K562 (cell line): Measurements from ENCODE around the gene CXCL17. TPM values are rescaled to one million over a fixed set of nuclear protein-coding genes. Genes with fewer than 3 reads are reported as not detected.

Source experiments
- ATAC-seq: fragments of 200-7000 bp; cut with Tn5 transposase; 3 replicates; pipeline ENCODE4 v1.9.1; 2020; ENCODE audit warnings: moderate library complexity
- BruUV-seq: library from RNA; stranded (reverse); fragments of 400-500 nt; replicated peaks from 2 replicates; lab custom pipeline; 2021; lab: Mats Ljungman, UMichigan
- CTCF ChIA-PET: fragments of 300-600 bp; formaldehyde crosslinking; extraction: SDS; loops from one replicate; lab custom pipeline; 2021; ENCODE audit warnings: low intra/inter-chr PET ratio; lab: Yijun Ruan, JAX
- POLR2A ChIA-PET: fragments of 300-600, 350-650 bp; sonication (Branson Sonifier 250); formaldehyde crosslinking; extraction: SDS; loops from one replicate; lab custom pipeline; 2021; ENCODE audit warnings: antibody characterized with exemption, inconsistent platforms; lab: Yijun Ruan, JAX
- DNase-seq, 4 experiments: peaks; one replicate each; pipeline versions ENCODE4 v3.0.0 to v3.0.0-alpha.2; 2011 to 2018; ENCODE audit warnings: low spot score in 3 of 4, mixed read lengths in 3 of 4; ENCODE audit errors: extremely low read depth in 1 of 4
- FAIRE-seq: peaks from 2 replicates; lab custom pipeline; 2011; peaks lifted over from hg19 to GRCh38; lab: Jason Lieb, UNC
- H2AFZ ChIP-seq: 2 replicates; pipeline ENCODE4 v1.6.0; 2011; ENCODE audit warnings: low read depth, low read length, control low read depth, inconsistent platforms
- H3K27ac ChIP-seq: fragments of 200-600 bp; 3 replicates; pipeline ENCODE4 v1.8.0; 2011; ENCODE audit warnings: low read depth, mild to moderate bottlenecking, control low read depth, inconsistent platforms, low read length, moderate library complexity, mixed read lengths; ENCODE audit errors: extremely low read depth
- H3K27me3 ChIP-seq, 2 experiments: fragments of 300-600 bp in 1 of 2; 2 replicates in 1 of 2; 3 replicates in 1 of 2; pipeline versions ENCODE4 v1.6.0 to v1.8.0; 2011; ENCODE audit warnings: inconsistent platforms in 2 of 2, low read length in 2 of 2, mild to moderate bottlenecking in 1 of 2, mixed read lengths in 1 of 2, moderate library complexity in 1 of 2; ENCODE audit not compliant: control insufficient read depth in 2 of 2, insufficient read depth in 2 of 2
- H3K36me3 ChIP-seq: fragments of 300-600 bp; 3 replicates; pipeline ENCODE4 v1.8.0; 2011; ENCODE audit warnings: mild to moderate bottlenecking, low read length, inconsistent platforms; ENCODE audit not compliant: control insufficient read depth, insufficient read depth
- H3K4me1 ChIP-seq, 2 experiments: fragments of 200-600 bp in 1 of 2; replicated peaks in 1 of 2; 2 replicates in 1 of 2; 3 replicates in 1 of 2; pipeline versions ENCODE4 v1.5.1 to v1.8.0; 2011; ENCODE audit warnings: inconsistent platforms in 2 of 2, low read length in 2 of 2, mild to moderate bottlenecking in 1 of 2, mixed read lengths in 1 of 2, moderate library complexity in 1 of 2; ENCODE audit not compliant: control insufficient read depth in 2 of 2, insufficient read depth in 2 of 2
- H3K4me2 ChIP-seq: 2 replicates; pipeline ENCODE4 v1.6.1; 2011; ENCODE audit warnings: low read length, control low read depth, inconsistent platforms, mixed read lengths; ENCODE audit not compliant: insufficient read depth
- H3K4me3 ChIP-seq: fragments of 200-600 bp; sonication (generic), shearing (Covaris generic); 2 replicates; pipeline ENCODE4 v1.5.1; 2016; ENCODE audit warnings: control low read depth, inconsistent platforms
- H3K79me2 ChIP-seq: fragments of 200-600 bp; 3 replicates; pipeline ENCODE4 v1.8.0; 2011; ENCODE audit warnings: low read length, inconsistent platforms; ENCODE audit not compliant: control insufficient read depth, insufficient read depth
- H3K9ac ChIP-seq, 2 experiments: 2 replicates each; pipeline versions ENCODE4 v1.6.0 to v1.6.1; 2011; ENCODE audit warnings: low read depth in 2 of 2, low read length in 2 of 2, control low read depth in 1 of 2, inconsistent platforms in 1 of 2, mild to moderate bottlenecking in 1 of 2, mixed read lengths in 1 of 2; ENCODE audit not compliant: insufficient read depth in 1 of 2
- H3K9me1 ChIP-seq: one replicate; pipeline ENCODE4 v1.6.0; 2011; ENCODE audit warnings: inconsistent platforms, mild to moderate bottlenecking, low read length, moderate library complexity; ENCODE audit not compliant: control insufficient read depth, insufficient read depth
- H3K9me3 ChIP-seq: replicated peaks from 2 replicates; pipeline ENCODE4 v1.5.1; 2011; ENCODE audit warnings: low read depth, low read length, inconsistent platforms; ENCODE audit not compliant: control insufficient read depth, insufficient read depth
- H4K20me1 ChIP-seq: replicated peaks from 2 replicates; pipeline ENCODE4 v1.6.1; 2011; ENCODE audit warnings: low read length, inconsistent platforms, mixed read lengths; ENCODE audit not compliant: control insufficient read depth, insufficient read depth
- CHD2 ChIP-seq: IDR thresholded peaks from 2 replicates; pipeline ENCODE4 v1.6.1; 2011; ENCODE audit warnings: low read depth, low read length
- FOSL1 ChIP-seq: fragments of 200-800 bp; sonication (Bioruptor generic); conservative IDR thresholded peaks from 2 replicates; pipeline ENCODE4 v1.6.1; 2016; ENCODE audit warnings: missing genetic modification characterization, missing compliant biosample characterization
- GATAD2B ChIP-seq: fragments of 450-650 bp; IDR thresholded peaks from 2 replicates; pipeline ENCODE4 v1.6.1; 2017; ENCODE audit warnings: mild to moderate bottlenecking, borderline replicate concordance
- KHSRP ChIP-seq: fragments of 450-650 bp; IDR thresholded peaks from 2 replicates; pipeline ENCODE4 v1.6.1; 2017
- NR3C1 ChIP-seq: sonication (generic); formaldehyde crosslinking; IDR thresholded peaks from 2 replicates; pipeline ENCODE4 v1.8.1; 2022; ENCODE audit warnings: missing genetic modification reagents
- ZNF140 ChIP-seq: fragments of 250-450 bp; sonication (Bioruptor Pico); IDR thresholded peaks from 2 replicates; pipeline ENCODE4 v1.8.0; 2021; ENCODE audit warnings: moderate library complexity, mild to moderate bottlenecking, inconsistent platforms
- ZNF699 ChIP-seq: fragments of 250-450 bp; sonication (Bioruptor Pico); IDR thresholded peaks from 2 replicates; pipeline ENCODE4 v1.8.0; 2021; ENCODE audit warnings: mild to moderate bottlenecking, moderate library complexity; ENCODE audit not compliant: insufficient replicate concordance
- WGBS: fragments of 100-300 bp; shearing (Covaris generic); methylation state at CpG from one replicate; pipeline ENCODE4 v1.1.6; 2016; ENCODE audit warnings: low coverage, mixed read lengths; ENCODE audit not compliant: insufficient coverage; ENCODE audit errors: missing lambda C conversion rate; 5-methylcytosine and 5-hydroxymethylcytosine counted together
- in situ Hi-C: fragments of 300-500 bp; cut with MboI; formaldehyde crosslinking; loops from 4 replicates; pipeline ENCODE4 v1.15.0; 2018; ENCODE audit warnings: inconsistent platforms, mixed read lengths
- intact Hi-C: fragments of 100-400 bp; cut with micrococcal nuclease; formaldehyde crosslinking; loops from 2 replicates; pipeline ENCODE4 v1.14.2; 2022
- polyA plus RNA-seq, 8 experiments: library from polyadenylated mRNA; depleted of rRNA in 4 of 8; stranded (reverse) in 5 of 8; unstranded in 3 of 8; fragments of >200 nt; fragmentation: Nextera tagmentation in 2 of 8; fragmentation: Illumina TruSeq in 1 of 8; extraction: Ambion mirVana in 2 of 8; extraction: Trizol in 1 of 8; gene quantifications; 2 replicates each; pipeline versions ENCODE4 v1.2.1 to v1.2.3, GENCODE V29; 2011 to 2014; ENCODE audit warnings: inconsistent platforms in 1 of 8, missing spikeins in 1 of 8
- total RNA-seq, 7 experiments: library from RNA; depleted of rRNA in 6 of 7; stranded (reverse); fragments of >200 nt in 6 of 7; fragmentation: Illumina TruSeq in 2 of 7; extraction: Trizol in 2 of 7; gene quantifications; 2 replicates each; pipeline versions ENCODE4 v1.2.1 to v1.2.3, GENCODE V29; 2011 to 2021; ENCODE audit warnings: low replicate concordance in 1 of 7
- TF ChIP-seq, protein P1 (sequence below): fragments of 450-650 bp; IDR thresholded peaks from 2 replicates; pipeline ENCODE4 v1.6.1; 2016; ENCODE audit warnings: missing biosample characterization, missing genetic modification characterization
- TF ChIP-seq, protein P2 (sequence below): sonication (generic); formaldehyde crosslinking; IDR thresholded peaks from 2 replicates; pipeline ENCODE4 v1.8.0; 2023; ENCODE audit warnings: mild to moderate bottlenecking, missing genetic modification reagents

CXCL17 gene
- total and polyA plus RNA-seq, 9 of the 15 experiments (the other 6 are each of a cell fraction or from before 2014, with no cell fraction given): 0.10 to 0.15 TPM; not detected in 7

DNA sequence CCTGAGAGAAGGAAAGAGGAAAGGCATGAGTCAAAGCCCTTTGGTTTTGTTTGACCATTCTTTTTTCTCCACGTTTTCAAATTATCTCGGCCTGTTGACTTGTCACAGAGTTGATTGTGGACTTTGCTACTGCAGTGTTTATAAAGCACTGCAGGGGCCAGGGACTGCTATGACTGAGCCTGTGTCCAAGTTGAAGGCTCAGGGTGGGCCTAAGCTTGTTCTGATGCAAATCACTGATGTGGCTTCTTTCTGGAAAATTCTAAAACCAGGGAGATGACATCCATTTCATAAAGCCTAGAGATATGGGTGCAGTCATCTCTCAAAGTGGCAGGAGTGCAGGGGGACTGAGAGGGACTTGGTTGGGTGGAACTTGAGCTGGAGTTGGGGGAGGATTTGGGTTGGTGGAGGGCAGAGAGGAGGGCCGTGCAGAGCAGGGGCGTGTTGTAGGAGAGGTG is 1.2 kb upstream of the CXCL17 start:
- POLR2A ChIA-PET: no interaction called here
- in situ Hi-C loops: no loop called here
- CTCF ChIA-PET: no interaction called here
- H3K9me3 ChIP-seq: no peaks in the 10 kb centered on the region
- WGBS: 11% methylated on average over 4 of the region's 4 CpGs
- intact Hi-C loops: no loop called here
- no peaks in the 10 kb centered on the region for H4K20me1 ChIP-seq
- no peak overlapping the region for H3K9ac ChIP-seq
- no peak overlapping the region for H2AFZ ChIP-seq
- no peaks in the 10 kb centered on the region for H3K36me3 ChIP-seq
- H3K27me3 ChIP-seq: no peaks in the 10 kb centered on the region; a peak in 1 of 5 replicates
- no peak overlapping the region for H3K4me2 ChIP-seq
- H3K27ac ChIP-seq: no peak overlapping the region
- TF ChIP-seq ZNF140 (CRISPR knock-in tag) (no peak), FOSL1 (tag) (no peak), KHSRP (no peak), GATAD2B (no peak), ZNF699 (CRISPR knock-in tag) (no peak), NR3C1 (CRISPR knock-in tag) (no peak), CHD2 (no peak)
- TF ChIP-seq, protein P1, sequence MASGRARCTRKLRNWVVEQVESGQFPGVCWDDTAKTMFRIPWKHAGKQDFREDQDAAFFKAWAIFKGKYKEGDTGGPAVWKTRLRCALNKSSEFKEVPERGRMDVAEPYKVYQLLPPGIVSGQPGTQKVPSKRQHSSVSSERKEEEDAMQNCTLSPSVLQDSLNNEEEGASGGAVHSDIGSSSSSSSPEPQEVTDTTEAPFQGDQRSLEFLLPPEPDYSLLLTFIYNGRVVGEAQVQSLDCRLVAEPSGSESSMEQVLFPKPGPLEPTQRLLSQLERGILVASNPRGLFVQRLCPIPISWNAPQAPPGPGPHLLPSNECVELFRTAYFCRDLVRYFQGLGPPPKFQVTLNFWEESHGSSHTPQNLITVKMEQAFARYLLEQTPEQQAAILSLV (tag): no peak
- TF ChIP-seq, protein P2, sequence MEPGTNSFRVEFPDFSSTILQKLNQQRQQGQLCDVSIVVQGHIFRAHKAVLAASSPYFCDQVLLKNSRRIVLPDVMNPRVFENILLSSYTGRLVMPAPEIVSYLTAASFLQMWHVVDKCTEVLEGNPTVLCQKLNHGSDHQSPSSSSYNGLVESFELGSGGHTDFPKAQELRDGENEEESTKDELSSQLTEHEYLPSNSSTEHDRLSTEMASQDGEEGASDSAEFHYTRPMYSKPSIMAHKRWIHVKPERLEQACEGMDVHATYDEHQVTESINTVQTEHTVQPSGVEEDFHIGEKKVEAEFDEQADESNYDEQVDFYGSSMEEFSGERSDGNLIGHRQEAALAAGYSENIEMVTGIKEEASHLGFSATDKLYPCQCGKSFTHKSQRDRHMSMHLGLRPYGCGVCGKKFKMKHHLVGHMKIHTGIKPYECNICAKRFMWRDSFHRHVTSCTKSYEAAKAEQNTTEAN (CRISPR knock-in tag): no peak
- FAIRE-seq: no peak
- no peak for ATAC-seq
- no peaks in the 10 kb centered on the region for H3K9me1 ChIP-seq
- no peaks in the 10 kb centered on the region; a peak in 1 of 5 replicates for H3K4me1 ChIP-seq
- BruUV-seq: no TSS peak
- H3K4me3 ChIP-seq: no peak overlapping the region
- DNase-seq: no peak
- no peaks in the 10 kb centered on the region for H3K79me2 ChIP-seq
